Breast epithelium (tissue), 4 donors: ENCODE results near the gene NUP98. TPM values are rescaled to one million over a fixed set of nuclear protein-coding genes. Genes with fewer than 3 reads are reported as not detected.
"Not testable (repeated sequence)": the region's sequence is repeated elsewhere in the genome, so short reads cannot be mapped to it uniquely, and the experiment has no call there.

ENCODE experiments used
- DNase-seq, 2 donors: peaks; one replicate each; pipeline ENCODE4 v3.0.0-alpha.2; 2019; ENCODE audit warnings: low spot score in 2 of 2
- H3K27ac ChIP-seq, 2 donors: fragments of 200-600 bp; sonication (generic) in 1 of 2; one replicate each; pipeline ENCODE4 v1.5.1; 2016 to 2019; ENCODE audit warnings: mild to moderate bottlenecking in 1 of 2
- H3K27me3 ChIP-seq, 2 donors: fragments of 200-600 bp; sonication (generic) in 1 of 2; one replicate each; pipeline versions ENCODE4 v1.5.1 to v1.6.0; 2017 to 2019; ENCODE audit warnings: control low read depth in 1 of 2, mild to moderate bottlenecking in 1 of 2
- H3K36me3 ChIP-seq: fragments of 200-600 bp; one replicate; pipeline ENCODE4 v1.5.1; 2019
- H3K4me1 ChIP-seq, 2 donors: fragments of 200-600 bp; sonication (generic); one replicate each; pipeline ENCODE4 v1.5.1; 2016 to 2019; ENCODE audit warnings: control low read depth in 1 of 2
- H3K4me3 ChIP-seq, 3 donors: fragments of 200-600 bp; sonication (generic); 1 replicate in 2 of 3; 2 replicates in 1 of 3; pipeline ENCODE4 v1.5.1; 2016 to 2019; ENCODE audit warnings: mild to moderate bottlenecking in 3 of 3, moderate library complexity in 2 of 3
- H3K9me3 ChIP-seq, 2 donors: fragments of 200-600 bp; sonication (generic) in 1 of 2; one replicate each; pipeline ENCODE4 v1.5.1; 2016 to 2019; ENCODE audit warnings: control low read depth in 1 of 2
- CTCF ChIP-seq, 3 donors: fragments of 450-650 bp; IDR thresholded peaks; one replicate each; pipeline ENCODE4 v1.5.1; 2016 to 2017; ENCODE audit warnings: antibody characterized with exemption in 3 of 3, mild to moderate bottlenecking in 3 of 3, moderate library complexity in 3 of 3
- POLR2A ChIP-seq: fragments of 450-650 bp; IDR thresholded peaks from one replicate; pipeline ENCODE4 v1.6.1; 2016; ENCODE audit warnings: antibody characterized with exemption, mild to moderate bottlenecking, moderate library complexity
- POLR2AphosphoS5 ChIP-seq, 3 donors: sonication (generic); formaldehyde crosslinking; IDR thresholded peaks; one replicate each; pipeline ENCODE4 v1.6.1; 2017; ENCODE audit warnings: antibody characterized with exemption in 3 of 3
- intact Hi-C: fragments of 100-400 bp; cut with DNase I; formaldehyde crosslinking; loops from one replicate; pipeline ENCODE4 v1.15.1; 2023; ENCODE audit warnings: low total_unique reads
- total RNA-seq, 3 donors: library from RNA; depleted of rRNA; stranded (reverse); fragments of >200 nt; gene quantifications; one replicate each; pipeline ENCODE4 v1.1.0, GENCODE V29; 2016

The NUP98 gene
- total RNA-seq, 3 donors from 2014 or later = 98.1 to 178 (median 142) TPM

GRCh38 chr11:3816673-3817072 is 19.3 kb upstream of the NUP98 start:
- no peaks in the 10 kb centered on the region for H3K9me3 ChIP-seq
- no peak overlapping the region for H3K4me3 ChIP-seq
- no peaks in the 10 kb centered on the region for H3K4me1 ChIP-seq
- H3K36me3 ChIP-seq = no peaks in the 10 kb centered on the region
- no peaks in the 10 kb centered on the region for H3K27me3 ChIP-seq
- no peak for DNase-seq
- TF ChIP-seq CTCF (IDR thresholded peaks at IDR 0.05) = no peak
- TF ChIP-seq POLR2AphosphoS5 (IDR thresholded peaks at IDR 0.05) = no peak
- TF ChIP-seq POLR2A = no peak
- H3K27ac ChIP-seq = peak overlapping the region in 1 of 2 donors; percentile 40
- intact Hi-C loops = no loop called here

- H3K4me3 ChIP-seq = no peak overlapping the region
- DNase-seq = no peak
- no peaks in the 10 kb centered on the region for H3K4me1 ChIP-seq
- intact Hi-C loops = no loop called here
- H3K27ac ChIP-seq = peak overlapping the region in 1 of 2 donors; percentile 8
- no peaks in the 10 kb centered on the region for H3K9me3 ChIP-seq
- H3K27me3 ChIP-seq = no peaks in the 10 kb centered on the region
- TF ChIP-seq CTCF (IDR thresholded peaks at IDR 0.05) (no peak), POLR2AphosphoS5 (IDR thresholded peaks at IDR 0.05) (no peak), POLR2A (no peak)
- H3K36me3 ChIP-seq = no peaks in the 10 kb centered on the region
These were observed 18.5 kb upstream of the NUP98 start for GRCh38 chr11:3815845-3816244.

GRCh38 chr11:3814832-3815231 is 17.5 kb upstream of the NUP98 start:
- H3K9me3 ChIP-seq, DNase-seq, H3K4me3 ChIP-seq, H3K27me3 ChIP-seq, H3K27ac ChIP-seq, intact Hi-C loops, H3K4me1 ChIP-seq, H3K36me3 ChIP-seq: not testable (repeated sequence)

- no peak for DNase-seq
- Histone ChIP-seq H3K4me1 (peaks cover 3 to 10% of the 10 kb centered on the region in 2 donors), H3K4me3 (no peak overlapping the region), H3K27me3 (no peaks in the 10 kb centered on the region), H3K36me3 (no peaks in the 10 kb centered on the region), H3K9me3 (no peaks in the 10 kb centered on the region), H3K27ac (no peak overlapping the region)
- intact Hi-C loops = no loop called here
- no peak for TF ChIP-seq POLR2AphosphoS5 (IDR thresholded peaks at IDR 0.05)
- no peak for TF ChIP-seq POLR2A
- no peak for TF ChIP-seq CTCF (IDR thresholded peaks at IDR 0.05)
These were observed 13.6 kb upstream of the NUP98 start for GRCh38 chr11:3810951-3811350.

- intact Hi-C loops = no loop called here
- Histone ChIP-seq H3K27ac (no peak overlapping the region), H3K9me3 (no peaks in the 10 kb centered on the region), H3K4me1 (peaks cover 3 to 10% of the 10 kb centered on the region in 2 donors), H3K4me3 (no peak overlapping the region), H3K27me3 (no peaks in the 10 kb centered on the region), H3K36me3 (no peaks in the 10 kb centered on the region)
- no peak for DNase-seq
- TF ChIP-seq CTCF (IDR thresholded peaks at IDR 0.05) = no peak
These were observed 13.1 kb upstream of the NUP98 start for GRCh38 chr11:3810446-3810845.

- no peaks in the 10 kb centered on the region for H3K9me3 ChIP-seq
- no peak overlapping the region for H3K27ac ChIP-seq
- intact Hi-C loops = no loop called here
- no peaks in the 10 kb centered on the region for H3K36me3 ChIP-seq
- DNase-seq = no peak
- peaks cover 3 to 10% of the 10 kb centered on the region in 2 donors for H3K4me1 ChIP-seq
- H3K4me3 ChIP-seq = no peak overlapping the region
- H3K27me3 ChIP-seq = no peaks in the 10 kb centered on the region
- TF ChIP-seq POLR2AphosphoS5 (IDR thresholded peaks at IDR 0.05) = no peak
- no peak for TF ChIP-seq CTCF (IDR thresholded peaks at IDR 0.05)
- no peak for TF ChIP-seq POLR2A
These were observed 12.2 kb upstream of the NUP98 start for GRCh38 chr11:3809624-3809928.
